IMR-90 (cell line): ENCODE measurements around the gene RPS6KA2. TPM values are rescaled to one million over a fixed set of nuclear protein-coding genes. Genes with fewer than 3 reads are reported as not detected.

Source experiments
- ATAC-seq: fragments of 200-7000 bp; cut with Tn5 transposase; 2 replicates; pipeline ENCODE4 v1.9.1; 2020; ENCODE audit warnings: low read depth, mild to moderate bottlenecking, moderate library complexity
- BruUV-seq: library from RNA; stranded (reverse); fragments of 400-500 nt; replicated peaks from 2 replicates; lab custom pipeline; 2021; lab: Mats Ljungman, UMichigan
- CTCF ChIA-PET: fragments of 300-600 bp; formaldehyde crosslinking; extraction: SDS; loops from one replicate; lab custom pipeline; 2021; ENCODE audit warnings: antibody characterized with exemption; lab: Yijun Ruan, JAX
- POLR2A ChIA-PET: fragments of 300-600 bp; sonication (Branson Sonifier 250); formaldehyde crosslinking; loops from one replicate; lab custom pipeline; 2022; ENCODE audit warnings: antibody characterized with exemption; ENCODE audit not compliant: unreplicated experiment; lab: Charles Lee
- DNase-seq: peaks from one replicate; pipeline ENCODE4 v3.0.0; 2013
- H2AFZ ChIP-seq: replicated peaks from 2 replicates; pipeline ENCODE3; 2013; ENCODE audit warnings: low read length, mild to moderate bottlenecking; ENCODE audit not compliant: poor library complexity
- H2AK5ac ChIP-seq: 2 replicates; pipeline ENCODE4 v1.6.1; 2013; ENCODE audit warnings: low read depth, low read length, inconsistent platforms
- H2AK9ac ChIP-seq: replicated peaks from 2 replicates; pipeline ENCODE3; 2013; ENCODE audit warnings: mild to moderate bottlenecking, low read depth, low read length, moderate library complexity; ENCODE audit not compliant: poor library complexity
- H2BK120ac ChIP-seq: 2 replicates; pipeline ENCODE4 v1.6.1; 2013; ENCODE audit warnings: low read depth, low read length, inconsistent platforms
- H2BK15ac ChIP-seq: 3 replicates; pipeline ENCODE4 v1.6.1; 2013; ENCODE audit warnings: low read depth, low read length, inconsistent platforms
- H2BK20ac ChIP-seq: 2 replicates; pipeline ENCODE4 v1.6.1; 2013; ENCODE audit warnings: low read depth, mild to moderate bottlenecking, inconsistent platforms, low read length, moderate library complexity
- H2BK5ac ChIP-seq: 2 replicates; pipeline ENCODE4 v1.6.1; 2013; ENCODE audit warnings: mild to moderate bottlenecking, low read depth, low read length, inconsistent platforms; ENCODE audit not compliant: poor library complexity, severe bottlenecking
- H3K14ac ChIP-seq: replicated peaks from 2 replicates; pipeline ENCODE4 v1.6.1; 2013; ENCODE audit warnings: low read depth, low read length, inconsistent platforms
- H3K18ac ChIP-seq: 2 replicates; pipeline ENCODE4 v1.6.1; 2013; ENCODE audit warnings: low read depth, low read length, control low read depth
- H3K23ac ChIP-seq: 2 replicates; pipeline ENCODE4 v1.6.1; 2013; ENCODE audit warnings: low read depth, low read length, inconsistent platforms
- H3K27ac ChIP-seq: 2 replicates; pipeline ENCODE4 v1.5.1; 2013; ENCODE audit warnings: mild to moderate bottlenecking, control low read depth, low read length; ENCODE audit not compliant: insufficient read depth
- H3K27me3 ChIP-seq: 2 replicates; pipeline ENCODE4 v1.6.1; 2013; ENCODE audit warnings: low read length; ENCODE audit not compliant: control insufficient read depth, insufficient read depth
- H3K36me3 ChIP-seq: 2 replicates; pipeline ENCODE4 v1.6.1; 2013; ENCODE audit warnings: low read length, mixed read lengths; ENCODE audit not compliant: control insufficient read depth, insufficient read depth
- H3K4ac ChIP-seq: 2 replicates; pipeline ENCODE4 v1.6.1; 2013; ENCODE audit warnings: low read depth, low read length, inconsistent platforms
- H3K4me1 ChIP-seq: 2 replicates; pipeline ENCODE4 v1.6.1; 2013; ENCODE audit warnings: low read length, mixed read lengths; ENCODE audit not compliant: control insufficient read depth, insufficient read depth
- H3K4me2 ChIP-seq: 2 replicates; pipeline ENCODE4 v1.6.1; 2013; ENCODE audit warnings: low read depth, mild to moderate bottlenecking, control low read depth, low read length, moderate library complexity
- H3K4me3 ChIP-seq: 2 replicates; pipeline ENCODE4 v1.5.1; 2013; ENCODE audit warnings: low read depth, mild to moderate bottlenecking, control low read depth, low read length, moderate library complexity; ENCODE audit not compliant: insufficient read depth
- H3K56ac ChIP-seq: 2 replicates; pipeline ENCODE4 v1.6.1; 2013; ENCODE audit warnings: low read length, inconsistent platforms; ENCODE audit not compliant: insufficient read depth; ENCODE audit errors: extremely low read depth
- H3K79me1 ChIP-seq, 2 experiments: 2 replicates each; pipeline ENCODE4 v1.6.1; 2013; ENCODE audit warnings: low read length in 2 of 2, inconsistent platforms in 1 of 2, low read depth in 1 of 2
- H3K9ac ChIP-seq: 2 replicates; pipeline ENCODE4 v1.6.1; 2013; ENCODE audit warnings: low read depth, low read length, control low read depth
- H3K9me1 ChIP-seq: 2 replicates; pipeline ENCODE4 v1.6.1; 2013; ENCODE audit warnings: low read length, inconsistent platforms; ENCODE audit not compliant: insufficient read depth
- H3K9me3 ChIP-seq: 2 replicates; pipeline ENCODE4 v1.6.1; 2013; ENCODE audit warnings: low read length; ENCODE audit not compliant: control insufficient read depth, insufficient read depth
- H4K20me1 ChIP-seq: 2 replicates; pipeline ENCODE4 v1.6.1; 2013; ENCODE audit warnings: low read length, inconsistent platforms; ENCODE audit not compliant: insufficient read depth
- H4K5ac ChIP-seq: 2 replicates; pipeline ENCODE4 v1.6.1; 2013; ENCODE audit warnings: mild to moderate bottlenecking, low read depth, low read length, control low read depth
- H4K8ac ChIP-seq, 2 experiments: 2 replicates each; pipeline ENCODE4 v1.6.1; 2013; ENCODE audit warnings: low read depth in 2 of 2, low read length in 2 of 2, control low read depth in 1 of 2, inconsistent platforms in 1 of 2
- H4K91ac ChIP-seq: 2 replicates; pipeline ENCODE4 v1.6.1; 2013; ENCODE audit warnings: low read depth, low read length, inconsistent platforms; ENCODE audit not compliant: insufficient read depth
- CEBPB ChIP-seq: IDR thresholded peaks from 2 replicates; pipeline ENCODE4 v1.6.1; 2012; ENCODE audit warnings: low read depth, low read length, improper control_type of control experiment
- MAFK ChIP-seq: IDR thresholded peaks from 2 replicates; pipeline ENCODE4 v1.6.1; 2012; ENCODE audit warnings: low read depth, low read length, improper control_type of control experiment
- RFX5 ChIP-seq: IDR thresholded peaks from 2 replicates; pipeline ENCODE4 v1.8.0; 2012; ENCODE audit warnings: low read depth, mild to moderate bottlenecking, low read length, moderate library complexity
- WGBS, 2 experiments: methylation state at CpG; one replicate each; pipeline versions ENCODE4 v1.1.5 to v1.1.7; 2013; ENCODE audit warnings: missing lambda C conversion rate in 2 of 2; ENCODE audit not compliant: insufficient read length in 1 of 2; ENCODE audit errors: extremely low coverage in 2 of 2; 5-methylcytosine and 5-hydroxymethylcytosine counted together
- dilution Hi-C: fragments of 300-500 bp; cut with HindIII; formaldehyde crosslinking; loops from one replicate; pipeline ENCODE4 v1.14.3; 2018; ENCODE audit warnings: low sequenced_read_pairs; ENCODE audit not compliant: unreplicated experiment
- in situ Hi-C: fragments of 300-500 bp; cut with MboI; formaldehyde crosslinking; loops from 3 replicates; pipeline ENCODE4 v1.14.3; 2019; ENCODE audit warnings: low sequenced_read_pairs, inconsistent platforms, mixed read lengths
- intact Hi-C: fragments of 100-400 bp; cut with micrococcal nuclease; formaldehyde crosslinking; loops from 2 replicates; pipeline ENCODE4 v1.10.0; 2022
- polyA plus RNA-seq, 3 experiments: library from polyadenylated mRNA; depleted of rRNA; stranded (reverse); fragments of >200 nt; gene quantifications; 2 replicates each; pipeline ENCODE4 v1.2.3, GENCODE V29; 2012; ENCODE audit warnings: low replicate concordance in 1 of 3
- total RNA-seq: library from RNA; depleted of rRNA; stranded (reverse); fragments of >200 nt; gene quantifications from 2 replicates; pipeline ENCODE4 v1.2.3, GENCODE V29; 2012

RPS6KA2 gene
- total and polyA plus RNA-seq, 2 of the 4 experiments (the other 2 are of a cell fraction): 26.9 to 31.3 TPM

DNA sequence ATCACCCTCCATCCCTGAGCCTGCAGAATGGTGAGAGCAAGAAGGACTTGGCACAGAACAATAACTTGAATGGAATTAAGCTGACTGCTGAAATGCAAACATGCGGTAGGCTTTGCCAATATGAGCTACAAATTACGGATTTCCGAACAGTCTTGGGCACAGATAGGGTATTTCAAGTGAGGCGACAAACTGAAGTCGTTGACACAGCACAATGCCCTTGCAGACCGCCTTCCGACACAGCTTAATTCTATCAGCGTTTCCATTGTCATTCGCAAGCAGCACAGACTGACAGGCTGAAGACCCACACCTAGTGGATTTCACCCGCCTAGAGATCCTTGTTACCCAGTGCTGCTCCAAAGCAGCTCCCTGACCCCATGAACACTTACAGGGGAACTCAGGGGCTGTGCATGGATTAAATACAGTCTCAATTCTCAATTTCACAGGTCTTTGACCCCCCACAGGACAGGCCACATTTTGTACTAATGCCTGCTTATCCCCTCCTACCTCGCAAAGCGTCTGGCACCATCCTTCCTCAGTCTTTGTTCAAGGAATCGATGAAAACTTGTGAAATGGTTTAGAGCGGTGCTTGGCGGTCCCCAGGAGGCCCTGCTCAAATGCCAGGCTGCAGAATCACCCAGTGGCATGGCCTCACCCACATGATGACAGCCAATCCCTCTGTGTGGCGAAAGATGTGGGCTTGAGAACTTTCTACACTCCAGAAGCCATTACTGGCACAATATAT is 75.1 kb downstream of the RPS6KA2 start (continued):
- no peak for TF ChIP-seq RFX5

- dilution Hi-C loops: no loop called here
- no TSS peak for BruUV-seq
- no peak overlapping the region for H3K4me3 ChIP-seq
- TF ChIP-seq CEBPB: no peak
- TF ChIP-seq MAFK: peak; percentile 68
- no peak overlapping the region for H2AK9ac ChIP-seq
- in situ Hi-C loops: no loop called here
- no peak overlapping the region for H3K56ac ChIP-seq
- H4K8ac ChIP-seq: no peak overlapping the region
- no peak overlapping the region for H4K5ac ChIP-seq
- intact Hi-C loops: no loop called here
- H2BK5ac ChIP-seq: no peak overlapping the region
- H3K27me3 ChIP-seq: no peaks in the 10 kb centered on the region
- H3K4ac ChIP-seq: no peak overlapping the region
- H3K27ac ChIP-seq: no peak overlapping the region
- 85% methylated on average over 4 of the region's 6 CpGs; no CpG with 5 or more reads in 1 of the 2 experiments for WGBS, 2 experiments
- no peak overlapping the region for H3K23ac ChIP-seq
- H2BK120ac ChIP-seq: no peak overlapping the region
- no peak overlapping the region for H3K18ac ChIP-seq
- no peak overlapping the region for H4K91ac ChIP-seq
- no peak overlapping the region for H2BK15ac ChIP-seq
- peaks cover 5% of the 10 kb centered on the region; the same call in 1 of the 2 replicates for H3K4me1 ChIP-seq
- no peak for DNase-seq
- H3K9me1 ChIP-seq: peaks cover 4% of the 10 kb centered on the region; the same call in 1 of the 2 replicates
- no peak for ATAC-seq
- no peak overlapping the region for H2AK5ac ChIP-seq
- ChIA-PET POLR2A (no interaction called here), CTCF (no interaction called here)
- no peak overlapping the region for H3K14ac ChIP-seq
- H3K9me3 ChIP-seq: no peaks in the 10 kb centered on the region
- H4K20me1 ChIP-seq: peaks cover 10% of the 10 kb centered on the region; the same call in 1 of the 2 replicates
- no peak overlapping the region for H2AFZ ChIP-seq
- H3K9ac ChIP-seq: no peak overlapping the region
- H3K4me2 ChIP-seq: no peak overlapping the region
- peaks cover 15% of the 10 kb centered on the region for H3K36me3 ChIP-seq
- H2BK20ac ChIP-seq: no peak overlapping the region
- H3K79me1 ChIP-seq: peaks cover 8 to 44% of the 10 kb centered on the region in 2 experiments; a peak in 3 of 4 replicates
Observed at GRCh38 chr6:166546653-166547052, 80.4 kb downstream of the RPS6KA2 start.
